Hematopoietic multipotent progenitor cell treated with erythropoietin and hydrocortisone succinate and interleukin-3 and kit ligand, for 17 days (in vitro differentiated cells): ENCODE data around the gene DST.

Source experiments
- DNase-seq: peaks from one replicate; pipeline ENCODE4 v3.0.0-alpha.2; 2015; ENCODE audit warnings: low spot score

DST gene

DNA sequence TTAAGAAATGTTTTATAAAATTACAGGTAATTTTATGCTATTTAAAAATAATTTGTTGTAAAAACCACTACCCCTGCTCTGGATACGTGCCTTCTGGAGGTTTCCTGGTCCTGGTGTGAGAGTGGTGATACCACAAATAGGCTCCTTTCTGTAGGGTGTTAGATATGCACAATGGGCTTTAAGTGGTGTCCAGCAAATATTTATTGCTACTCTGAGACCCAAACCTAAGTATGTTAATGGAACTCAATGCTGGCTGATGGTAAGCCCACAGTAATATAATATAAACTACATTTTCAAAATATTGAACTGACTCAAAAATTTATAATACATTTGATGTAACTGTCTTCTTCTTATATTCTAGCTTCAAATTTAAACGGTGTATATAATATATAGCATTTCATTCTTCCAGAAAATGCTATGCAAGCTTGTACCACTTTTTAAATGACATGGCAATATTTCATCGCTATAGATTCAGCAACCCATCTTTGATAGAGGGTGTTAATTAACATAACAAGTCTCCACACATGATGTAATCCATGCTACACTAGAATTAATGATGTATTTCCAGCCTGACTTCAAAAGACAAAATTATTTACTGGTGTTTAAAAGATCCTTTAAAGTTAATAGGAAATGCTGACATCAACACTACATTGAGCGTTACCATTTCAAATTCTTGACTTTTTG lies 161.9 kb downstream of the DST start:
- DNase-seq: no peak

DNA sequence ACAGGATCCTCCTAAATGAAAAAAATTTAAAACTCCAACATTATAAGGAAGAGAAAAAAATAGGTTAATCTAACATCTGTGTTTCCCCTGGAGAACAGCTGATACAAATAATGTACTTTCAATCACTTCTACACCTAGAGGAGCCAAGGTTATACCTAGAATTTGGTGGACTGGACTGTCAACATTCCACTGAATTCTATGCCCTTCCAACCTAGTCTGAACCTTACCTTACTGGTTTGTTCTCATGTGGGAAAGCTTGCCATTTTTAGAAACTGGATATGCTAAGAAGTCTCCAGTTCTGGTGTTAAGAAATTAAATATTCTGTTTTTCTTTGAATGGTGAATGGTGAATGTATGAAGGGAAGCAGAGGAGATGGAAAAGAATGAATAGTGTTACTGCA lies 162.4 kb downstream of the DST start:
- no peak for DNase-seq

DNA sequence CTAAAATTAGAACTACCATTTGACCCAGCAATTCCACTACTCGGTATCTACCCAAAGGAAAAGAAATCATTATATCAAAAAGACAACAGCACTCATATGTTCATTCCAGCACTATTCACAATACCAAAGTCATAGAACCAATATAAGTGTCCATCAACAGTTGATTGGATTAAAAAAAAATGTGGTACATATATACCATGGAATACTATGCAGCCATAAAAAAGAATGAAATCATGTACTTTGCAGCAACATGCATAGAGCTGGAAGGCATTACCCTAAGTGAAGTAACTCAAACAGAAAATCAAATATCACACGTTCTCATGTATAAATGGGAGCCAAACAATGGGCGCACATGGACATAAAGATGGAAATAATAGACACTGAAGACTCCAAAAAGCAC lies 163.3 kb downstream of the DST start:
- DNase-seq: no peak

GRCh38 chr6:56478202-56478601 lies 164.5 kb downstream of the DST start:
- DNase-seq: no peak

DNA sequence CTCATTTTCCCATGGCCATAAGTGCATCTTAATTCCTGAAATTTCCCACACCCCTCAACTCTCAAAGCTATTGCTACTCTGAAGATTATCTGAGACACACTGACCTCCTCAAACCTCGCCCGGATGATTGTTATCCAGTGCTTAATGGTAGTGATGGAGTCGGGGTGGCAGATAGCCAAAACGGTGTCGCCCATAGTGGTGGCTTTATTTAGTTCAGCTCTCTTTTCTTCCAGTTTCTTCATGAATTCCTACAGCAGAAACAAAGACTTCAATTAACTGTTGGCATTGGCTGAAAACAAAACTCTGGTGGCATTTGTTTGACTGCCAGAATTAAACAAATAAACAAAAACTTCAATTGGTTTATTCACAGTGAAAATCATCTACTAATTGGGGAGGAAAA lies 165.4 kb downstream of the DST start:
- DNase-seq: no peak

DNA sequence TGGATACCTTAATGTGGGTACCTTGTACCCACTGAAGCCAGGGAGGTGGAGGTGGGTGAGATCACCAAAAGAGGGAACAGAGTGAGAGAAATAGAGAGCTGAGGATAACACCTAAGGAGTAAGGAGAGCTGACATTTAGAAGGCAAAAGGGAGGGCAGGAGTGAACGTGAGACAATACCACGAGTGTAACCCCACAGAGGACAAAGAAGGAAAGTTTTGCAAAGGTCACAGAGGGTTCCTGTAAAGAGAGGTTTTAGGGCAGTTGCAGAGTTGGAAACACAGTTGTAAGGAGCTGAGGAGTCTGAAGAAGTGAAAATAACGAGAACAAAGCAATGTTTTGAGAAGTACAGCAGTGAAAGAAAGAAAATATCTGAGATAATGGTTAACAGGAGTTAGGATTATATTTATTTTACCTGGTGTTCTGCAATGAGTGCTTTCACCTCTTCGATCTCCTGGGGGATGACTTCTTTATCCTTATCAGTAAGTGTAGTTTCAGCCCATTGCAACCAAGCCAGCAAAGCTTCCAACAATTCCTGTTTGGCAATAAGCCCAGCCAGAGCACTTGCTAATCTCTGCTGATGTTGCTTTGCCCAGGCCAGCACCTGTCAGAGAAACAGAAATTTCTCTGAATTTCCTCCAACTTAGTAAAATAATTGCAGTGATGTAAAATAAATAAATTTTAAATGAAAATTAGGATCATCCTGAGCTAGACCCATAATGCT lies 166.8 kb downstream of the DST start:
- no peak for DNase-seq

DNA sequence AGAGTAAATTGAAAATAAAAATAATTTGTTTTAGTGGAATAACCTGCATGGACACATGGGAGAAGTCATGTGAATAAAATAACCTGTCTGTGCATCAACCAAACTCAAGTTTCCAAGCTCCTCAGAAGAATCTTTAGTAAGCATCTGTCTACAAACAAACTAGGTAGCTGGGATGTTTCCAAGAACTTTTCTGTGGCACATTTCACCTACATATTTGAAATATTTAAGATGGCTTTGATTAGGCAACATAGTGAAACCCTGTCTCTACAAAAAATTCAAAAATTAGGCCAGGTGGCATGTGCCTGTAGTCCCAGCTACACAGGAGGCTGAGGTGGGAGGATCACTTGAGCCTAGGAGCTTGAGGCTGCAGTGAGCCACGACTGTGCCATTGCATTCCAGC lies 168.2 kb downstream of the DST start:
- no peak for DNase-seq

DNA sequence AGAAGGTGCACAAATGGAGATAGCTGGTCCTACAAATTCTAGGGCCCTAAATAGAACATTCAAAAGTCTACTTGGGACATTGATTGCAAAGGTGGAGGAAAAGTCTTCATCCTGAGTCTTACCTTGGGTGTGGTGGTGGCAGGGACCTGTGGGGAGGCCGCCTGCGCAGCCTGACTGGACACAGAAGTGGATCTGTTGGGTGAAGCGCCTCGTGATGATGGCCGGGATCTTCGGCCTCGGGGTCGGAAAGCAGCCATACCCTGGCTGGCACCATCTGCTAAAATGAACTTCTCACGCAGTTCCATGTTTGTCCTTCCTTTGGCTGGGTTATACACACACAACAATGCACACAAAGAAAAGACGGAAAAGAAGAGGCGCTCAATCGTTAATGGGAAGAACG lies 179.2 kb downstream of the DST start:
- DNase-seq: no peak

- no peak for DNase-seq
These were observed 183.5 kb downstream of the DST start for GRCh38 chr6:56459030-56459805.

- DNase-seq: no peak
These were observed 184.3 kb downstream of the DST start for GRCh38 chr6:56458324-56458884.

DNA sequence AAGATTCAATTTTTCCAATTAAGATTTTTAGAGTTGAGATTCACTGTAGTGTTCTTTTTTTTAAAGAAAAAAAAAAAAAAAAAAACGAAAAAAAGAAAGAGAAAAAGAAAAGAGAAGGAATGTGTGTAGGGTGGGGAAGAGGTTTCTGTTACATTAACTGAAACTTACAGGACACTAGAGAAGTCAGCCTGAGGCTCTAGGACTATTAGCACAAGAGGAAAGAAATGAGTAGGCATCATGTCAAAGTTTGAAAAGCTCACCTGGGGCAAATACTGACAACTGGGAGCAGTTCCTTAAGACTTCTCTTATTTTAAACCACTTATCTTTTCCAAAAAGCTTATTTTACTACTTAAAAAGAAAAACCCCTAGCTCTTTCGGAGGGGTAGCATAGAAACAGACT lies 185.9 kb downstream of the DST start:
- no peak for DNase-seq

DNA sequence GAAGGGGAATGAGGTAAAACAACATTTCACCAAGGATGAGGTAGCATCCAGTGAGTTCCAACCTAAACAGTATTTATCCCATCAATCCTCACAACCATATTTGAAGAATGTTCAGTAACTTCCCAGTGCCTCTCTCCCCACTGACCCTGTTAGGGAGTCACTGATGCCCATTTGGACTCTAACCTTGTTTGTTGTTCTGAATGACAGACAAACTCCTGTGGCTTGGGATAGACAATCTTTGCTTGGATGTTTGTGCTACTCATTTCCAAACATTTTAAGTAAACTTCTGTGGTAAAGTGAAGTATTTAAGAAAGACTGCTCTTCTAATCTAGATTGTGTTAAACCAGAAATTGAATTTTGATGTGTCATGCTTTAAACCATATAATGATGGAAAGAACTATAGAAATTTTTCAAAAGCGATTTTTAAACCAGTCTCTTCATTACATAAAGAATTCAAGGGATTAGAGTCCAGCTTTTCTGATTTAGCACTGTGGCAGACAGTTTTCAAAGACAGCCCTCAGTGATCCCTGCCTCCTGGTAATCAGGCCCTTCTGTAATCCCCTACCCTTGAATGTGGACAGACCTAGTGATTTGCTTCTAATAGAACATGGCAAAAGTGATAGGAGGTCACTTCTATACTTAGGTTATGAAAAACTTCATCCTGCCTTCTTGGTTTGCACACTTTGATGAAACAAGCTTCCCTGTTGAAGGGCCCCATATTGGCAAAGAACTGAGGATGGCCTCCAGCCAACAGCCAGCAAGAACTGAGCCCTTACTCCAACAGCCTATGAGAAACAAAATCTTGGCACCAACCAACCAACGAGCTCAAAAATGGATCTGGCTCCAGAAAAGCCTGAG lies 191.6 kb downstream of the DST start:
- no peak for DNase-seq

GRCh38 chr6:56450376-56450775 lies 192.3 kb downstream of the DST start:
- no peak for DNase-seq

DNA sequence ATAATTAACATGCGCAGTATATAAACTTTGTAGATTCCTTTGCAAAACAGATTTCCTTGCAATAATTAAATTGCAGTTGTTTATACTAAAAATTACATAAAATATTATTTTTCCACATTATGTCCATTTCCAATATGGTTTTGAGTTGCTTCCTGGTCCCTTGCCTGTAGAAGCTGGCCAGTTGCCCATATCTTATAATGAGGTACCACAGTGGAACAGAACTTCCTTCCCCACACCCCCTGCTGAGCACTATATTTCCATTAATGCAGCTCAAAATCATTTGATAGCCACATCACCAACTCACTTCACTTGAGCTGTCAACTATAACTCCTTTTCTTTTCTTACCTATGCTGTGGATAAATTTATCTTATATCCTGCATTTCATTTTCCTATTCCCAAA lies 194.6 kb downstream of the DST start:
- DNase-seq: no peak

GRCh38 chr6:56445818-56446217 lies 196.9 kb downstream of the DST start:
- DNase-seq: no peak

GRCh38 chr6:56444855-56445254 lies 197.8 kb downstream of the DST start:
- no peak for DNase-seq

GRCh38 chr6:56440551-56440981 lies 202.1 kb downstream of the DST start:
- DNase-seq: no peak

- DNase-seq: no peak
These were observed 205.4 kb downstream of the DST start for GRCh38 chr6:56437171-56437900.

DNA sequence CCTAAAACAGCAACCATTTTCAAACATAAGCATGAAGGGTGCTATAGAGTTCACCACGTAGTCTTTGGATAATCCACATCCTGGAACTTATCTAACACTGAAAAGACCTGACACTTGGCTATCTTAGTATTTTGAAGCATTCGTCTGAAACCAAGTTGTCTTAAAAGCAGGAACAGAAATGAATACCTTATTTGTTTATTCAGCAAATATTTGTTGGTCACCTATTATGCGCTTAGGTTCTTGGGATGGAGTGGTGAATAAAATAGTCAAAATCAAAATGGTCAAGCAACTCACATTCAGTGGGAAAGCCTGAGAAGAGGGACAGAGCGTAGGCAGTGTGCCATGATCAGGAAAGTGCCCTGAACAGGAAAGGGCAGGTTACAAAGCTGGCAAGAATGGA lies 206.9 kb downstream of the DST start:
- DNase-seq: no peak

GRCh38 chr6:56435326-56435725 lies 207.4 kb downstream of the DST start:
- no peak for DNase-seq

GRCh38 chr6:56434606-56435005 lies 208.1 kb downstream of the DST start:
- no peak for DNase-seq
